C4-2B (cell line): Measurements from ENCODE around the gene LIPJ.

Source experiments
- ZFX ChIP-seq: fragments of 450-650 bp; IDR thresholded peaks from 2 replicates; pipeline ENCODE4 v1.6.1; 2017
- TF ChIP-seq, protein P1 (sequence below): fragments of 450-650 bp; conservative IDR thresholded peaks from 2 replicates; pipeline ENCODE4 v1.5.1; 2017; ENCODE audit warnings: mild to moderate bottlenecking

DNA sequence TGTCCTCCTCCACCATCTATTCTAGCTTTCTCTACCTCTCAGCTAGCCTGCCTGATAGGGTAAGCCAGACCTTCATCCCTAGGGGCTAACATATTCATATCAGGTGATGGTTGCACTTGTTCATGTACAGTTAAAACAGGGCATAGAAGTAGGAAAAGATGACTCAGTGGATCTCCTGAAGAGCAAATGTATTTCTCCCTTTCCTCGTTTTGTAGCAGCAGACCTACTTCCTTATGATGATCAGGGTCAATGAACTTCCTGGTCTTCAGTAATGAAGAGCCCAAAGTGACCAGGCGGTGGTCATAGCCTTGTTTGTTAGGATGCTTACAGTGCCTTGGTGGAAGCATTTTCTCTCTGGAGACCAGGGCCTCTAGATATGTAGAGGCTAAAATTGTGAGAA, 6.3 kb downstream of the LIPJ start:
- TF ChIP-seq, protein P1, sequence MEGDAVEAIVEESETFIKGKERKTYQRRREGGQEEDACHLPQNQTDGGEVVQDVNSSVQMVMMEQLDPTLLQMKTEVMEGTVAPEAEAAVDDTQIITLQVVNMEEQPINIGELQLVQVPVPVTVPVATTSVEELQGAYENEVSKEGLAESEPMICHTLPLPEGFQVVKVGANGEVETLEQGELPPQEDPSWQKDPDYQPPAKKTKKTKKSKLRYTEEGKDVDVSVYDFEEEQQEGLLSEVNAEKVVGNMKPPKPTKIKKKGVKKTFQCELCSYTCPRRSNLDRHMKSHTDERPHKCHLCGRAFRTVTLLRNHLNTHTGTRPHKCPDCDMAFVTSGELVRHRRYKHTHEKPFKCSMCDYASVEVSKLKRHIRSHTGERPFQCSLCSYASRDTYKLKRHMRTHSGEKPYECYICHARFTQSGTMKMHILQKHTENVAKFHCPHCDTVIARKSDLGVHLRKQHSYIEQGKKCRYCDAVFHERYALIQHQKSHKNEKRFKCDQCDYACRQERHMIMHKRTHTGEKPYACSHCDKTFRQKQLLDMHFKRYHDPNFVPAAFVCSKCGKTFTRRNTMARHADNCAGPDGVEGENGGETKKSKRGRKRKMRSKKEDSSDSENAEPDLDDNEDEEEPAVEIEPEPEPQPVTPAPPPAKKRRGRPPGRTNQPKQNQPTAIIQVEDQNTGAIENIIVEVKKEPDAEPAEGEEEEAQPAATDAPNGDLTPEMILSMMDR = no peak
- no peak for TF ChIP-seq ZFX
